Omental fat pad (tissue), 4 donors: Measurements from ENCODE around the gene TTC33. TPM values are rescaled to one million over a fixed set of nuclear protein-coding genes. Genes with fewer than 3 reads are reported as not detected.
"Not testable (repeated sequence)": the region's sequence is repeated elsewhere in the genome, so short reads cannot be mapped to it uniquely, and the experiment has no call there.

Experiments
- ATAC-seq: fragments of 150-250 bp; one replicate; pipeline ENCODE4 v1.9.1; 2016; ENCODE audit warnings: mild to moderate bottlenecking, moderate library complexity; ENCODE audit not compliant: low FRiP score
- DNase-seq: peaks from one replicate; pipeline ENCODE4 v3.0.0-alpha.2; 2019; ENCODE audit warnings: low spot score
- CTCF ChIP-seq, 3 donors: fragments of 450-650 bp; IDR thresholded peaks; one replicate each; pipeline ENCODE4 v1.5.1; 2016 to 2017; ENCODE audit warnings: antibody characterized with exemption in 3 of 3, mild to moderate bottlenecking in 3 of 3, moderate library complexity in 2 of 3
- total RNA-seq, 4 donors: library from RNA; depleted of rRNA; stranded (reverse); fragments of >200 nt; gene quantifications; one replicate each; pipeline ENCODE4 v1.1.0, GENCODE V29; 2016

Gene TTC33
- total RNA-seq, 4 donors from 2014 or later: 8.3 to 15.4 (median 9.3) TPM

- DNase-seq (no peak), ATAC-seq (no peak)
- no peak for TF ChIP-seq CTCF (IDR thresholded peaks at IDR 0.05)
These were observed 104.6 kb downstream of the TTC33 start for GRCh38 chr5:40651201-40651600.

- no peak for TF ChIP-seq CTCF (IDR thresholded peaks at IDR 0.05)
- DNase-seq (no peak), ATAC-seq (no peak)
These were observed 106.2 kb downstream of the TTC33 start for GRCh38 chr5:40649463-40650030.

- DNase-seq (no peak), ATAC-seq (no peak)
- no peak for TF ChIP-seq CTCF (IDR thresholded peaks at IDR 0.05)
These were observed 107.6 kb downstream of the TTC33 start for GRCh38 chr5:40648150-40648549.

GRCh38 chr5:40646266-40646665 lies 109.5 kb downstream of the TTC33 start:
- no peak for TF ChIP-seq CTCF (IDR thresholded peaks at IDR 0.05)
- no peak for ATAC-seq
- no peak for DNase-seq

GRCh38 chr5:40639531-40639930 lies 116.2 kb downstream of the TTC33 start:
- not testable (repeated sequence) for DNase-seq, ATAC-seq

GRCh38 chr5:40634593-40634992 lies 121.2 kb downstream of the TTC33 start:
- DNase-seq (no peak), ATAC-seq (no peak)
- TF ChIP-seq CTCF (IDR thresholded peaks at IDR 0.05): no peak

GRCh38 chr5:40634154-40634553 lies 121.6 kb downstream of the TTC33 start:
- DNase-seq: no peak
- no peak for ATAC-seq
- TF ChIP-seq CTCF (IDR thresholded peaks at IDR 0.05): no peak

- DNase-seq: no peak
- TF ChIP-seq CTCF (IDR thresholded peaks at IDR 0.05): no peak
- no peak for ATAC-seq
These were observed 124.5 kb downstream of the TTC33 start for GRCh38 chr5:40631236-40631635.
